ENCODE data around the gene EPHA2.
A peak's percentile ranks its signal among the peaks of the same experiment; 100 is the strongest.

Gene EPHA2

GRCh38 chr1:16143566-16144324, 12.1 kb downstream of the EPHA2 start:
- Histone ChIP-seq H3K4me3 (ENCODE audit: low read depth in 1 of 2, low read length in 2 of 2) (no peak overlapping the region), H3K79me2 (ENCODE audit: insufficient read depth, low read length) (no peaks in the 10 kb centered on the region), H3K27ac (ENCODE audit: low read length) (no peak overlapping the region), H3K9ac (ENCODE audit: low read depth, low read length) (no peak overlapping the region), H2AFZ (ENCODE audit: low read depth, low read length) (no peak overlapping the region), H3K4me2 (ENCODE audit: insufficient read depth, low read length) (no peak overlapping the region), H3K4me1 (ENCODE audit: insufficient read depth, low read length) (no peaks in the 10 kb centered on the region), H3K9me3 (ENCODE audit: insufficient read depth, low read length, severe bottlenecking) (no peaks in the 10 kb centered on the region), H3K36me3 (ENCODE audit: insufficient read depth, low read length) (no peaks in the 10 kb centered on the region), H3K27me3 (ENCODE audit: insufficient read depth, low read length, poor library complexity) (peaks cover 15% of the 10 kb centered on the region), H4K20me1 (ENCODE audit: insufficient read depth, low read length) (peaks cover 10% of the 10 kb centered on the region)
- ATAC-seq (ENCODE audit: insufficient read depth, low read depth), result peak; percentile 62
- TF ChIP-seq CTCF (IDR thresholded peaks at IDR 0.05; ENCODE audit: borderline replicate concordance, extremely low read depth, low read length, poor library complexity, severe bottlenecking) (no peak), EZH2 (IDR thresholded peaks at IDR 0.05; ENCODE audit: borderline replicate concordance, low read depth, low read length, severe bottlenecking) (no peak)
- DNase-seq, result peak; percentile 26

GRCh38 chr1:16143005-16143565, 12.8 kb downstream of the EPHA2 start:
- Histone ChIP-seq H3K4me1 (ENCODE audit: insufficient read depth, low read length) (no peaks in the 10 kb centered on the region), H3K9ac (ENCODE audit: low read depth, low read length) (no peak overlapping the region), H3K4me3 (ENCODE audit: low read depth in 1 of 2, low read length in 2 of 2) (no peak overlapping the region), H3K27me3 (ENCODE audit: insufficient read depth, low read length, poor library complexity) (peaks cover 15% of the 10 kb centered on the region), H3K9me3 (ENCODE audit: insufficient read depth, low read length, severe bottlenecking) (no peaks in the 10 kb centered on the region), H3K79me2 (ENCODE audit: insufficient read depth, low read length) (no peaks in the 10 kb centered on the region), H3K4me2 (ENCODE audit: insufficient read depth, low read length) (no peak overlapping the region), H3K36me3 (ENCODE audit: insufficient read depth, low read length) (no peaks in the 10 kb centered on the region), H2AFZ (ENCODE audit: low read depth, low read length) (no peak overlapping the region), H4K20me1 (ENCODE audit: insufficient read depth, low read length) (peaks cover 4% of the 10 kb centered on the region; the same call in 1 of the 2 replicates), H3K27ac (ENCODE audit: low read length) (no peak overlapping the region)
- TF ChIP-seq EZH2 (IDR thresholded peaks at IDR 0.05; ENCODE audit: borderline replicate concordance, low read depth, low read length, severe bottlenecking) (no peak), CTCF (IDR thresholded peaks at IDR 0.05; ENCODE audit: borderline replicate concordance, extremely low read depth, low read length, poor library complexity, severe bottlenecking) (no peak)
- ATAC-seq (ENCODE audit: insufficient read depth, low read depth) (no peak), DNase-seq (no peak)

GRCh38 chr1:16142383-16142995, 13.4 kb downstream of the EPHA2 start:
- TF ChIP-seq CTCF (IDR thresholded peaks at IDR 0.05; ENCODE audit: borderline replicate concordance, extremely low read depth, low read length, poor library complexity, severe bottlenecking) (no peak), EZH2 (IDR thresholded peaks at IDR 0.05; ENCODE audit: borderline replicate concordance, low read depth, low read length, severe bottlenecking) (no peak)
- H3K27ac ChIP-seq (ENCODE audit: low read length), result no peak overlapping the region
- DNase-seq (no peak), ATAC-seq (ENCODE audit: insufficient read depth, low read depth) (no peak)
- H3K4me3 ChIP-seq (ENCODE audit: low read depth in 1 of 2, low read length in 2 of 2), result no peak overlapping the region
- H4K20me1 ChIP-seq (ENCODE audit: insufficient read depth, low read length), result peaks cover 3% of the 10 kb centered on the region; the same call in 1 of the 2 replicates
- H3K4me2 ChIP-seq (ENCODE audit: insufficient read depth, low read length), result no peak overlapping the region
- H3K9ac ChIP-seq (ENCODE audit: low read depth, low read length), result no peak overlapping the region
- peaks cover 15% of the 10 kb centered on the region for H3K27me3 ChIP-seq (ENCODE audit: insufficient read depth, low read length, poor library complexity)
- no peak overlapping the region for H2AFZ ChIP-seq (ENCODE audit: low read depth, low read length)
- no peaks in the 10 kb centered on the region for H3K4me1 ChIP-seq (ENCODE audit: insufficient read depth, low read length)
- no peaks in the 10 kb centered on the region for H3K9me3 ChIP-seq (ENCODE audit: insufficient read depth, low read length, severe bottlenecking)
- no peaks in the 10 kb centered on the region for H3K79me2 ChIP-seq (ENCODE audit: insufficient read depth, low read length)
- no peaks in the 10 kb centered on the region for H3K36me3 ChIP-seq (ENCODE audit: insufficient read depth, low read length)

All from DND-41 (cell line).